K562 (cell line): ENCODE results near the gene PLXNA3. TPM values are rescaled to one million over a fixed set of nuclear protein-coding genes. Genes with fewer than 3 reads are reported as not detected.

ENCODE experiments used
- CHD7 ChIP-seq: fragments of 200-600 bp; sonication (generic); IDR thresholded peaks from one replicate; pipeline ENCODE4 v1.6.1; 2012; ENCODE audit warnings: mild to moderate bottlenecking, low read depth, low read length, inconsistent platforms
- FIP1L1 ChIP-seq: fragments of 200-400 bp; formaldehyde crosslinking; IDR thresholded peaks from 2 replicates; pipeline ENCODE4 v1.6.1; 2018; ENCODE audit warnings: mild to moderate bottlenecking, low read depth, low read length; ENCODE audit not compliant: poor library complexity, severe bottlenecking
- GATAD2B ChIP-seq: fragments of 450-650 bp; IDR thresholded peaks from 2 replicates; pipeline ENCODE4 v1.6.1; 2017; ENCODE audit warnings: mild to moderate bottlenecking, borderline replicate concordance
- HDGF ChIP-seq: fragments of 450-650 bp; IDR thresholded peaks from 2 replicates; pipeline ENCODE4 v1.6.1; 2016
- HLTF ChIP-seq: fragments of 450-650 bp; IDR thresholded peaks from 2 replicates; pipeline ENCODE4 v1.6.1; 2016
- RAD21 ChIP-seq, 2 experiments: fragments of 250-450 bp in 1 of 2; fragments of 450-650 bp in 1 of 2; sonication (Bioruptor Pico) in 1 of 2; formaldehyde crosslinking in 1 of 2; IDR thresholded peaks in 1 of 2; conservative IDR thresholded peaks in 1 of 2; 2 replicates each; pipeline versions ENCODE4 v1.4.0 to v1.8.0; 2020 to 2022; ENCODE audit warnings: mild to moderate bottlenecking in 2 of 2, moderate library complexity in 1 of 2
- RFX7 ChIP-seq: fragments of 250-450 bp; sonication (Bioruptor Pico); IDR thresholded peaks from 2 replicates; pipeline ENCODE4 v1.5.1; 2021; ENCODE audit warnings: mild to moderate bottlenecking
- XRCC3 ChIP-seq: fragments of 450-650 bp; IDR thresholded peaks from 2 replicates; pipeline ENCODE4 v1.6.1; 2017; ENCODE audit warnings: mild to moderate bottlenecking, moderate library complexity
- ZNF24 ChIP-seq: fragments of 450-650 bp; IDR thresholded peaks from 2 replicates; pipeline ENCODE4 v1.6.1; 2016
- ZNF282 ChIP-seq: sonication (generic); formaldehyde crosslinking; IDR thresholded peaks from 2 replicates; pipeline ENCODE4 v1.8.1; 2023; ENCODE audit warnings: missing genetic modification reagents
- ZNF408 ChIP-seq: fragments of 250-450 bp; sonication (Bioruptor Pico); IDR thresholded peaks from 2 replicates; pipeline ENCODE4 v1.4.0; 2020; ENCODE audit warnings: low read depth, mild to moderate bottlenecking, moderate library complexity
- ZNF511 ChIP-seq: sonication (generic); formaldehyde crosslinking; IDR thresholded peaks from 2 replicates; pipeline ENCODE4 v1.8.0; 2022; ENCODE audit warnings: mild to moderate bottlenecking, missing genetic modification reagents
- polyA plus RNA-seq, 8 experiments: library from polyadenylated mRNA; depleted of rRNA in 4 of 8; stranded (reverse) in 5 of 8; unstranded in 3 of 8; fragments of >200 nt; fragmentation: Nextera tagmentation in 2 of 8; fragmentation: Illumina TruSeq in 1 of 8; extraction: Ambion mirVana in 2 of 8; extraction: Trizol in 1 of 8; gene quantifications; 2 replicates each; pipeline versions ENCODE4 v1.2.1 to v1.2.3, GENCODE V29; 2011 to 2014; ENCODE audit warnings: inconsistent platforms in 1 of 8, missing spikeins in 1 of 8
- total RNA-seq, 7 experiments: library from RNA; depleted of rRNA in 6 of 7; stranded (reverse); fragments of >200 nt in 6 of 7; fragmentation: Illumina TruSeq in 2 of 7; extraction: Trizol in 2 of 7; gene quantifications; 2 replicates each; pipeline versions ENCODE4 v1.2.1 to v1.2.3, GENCODE V29; 2011 to 2021; ENCODE audit warnings: low replicate concordance in 1 of 7

Gene PLXNA3
- total and polyA plus RNA-seq, 9 of the 15 experiments (the other 6 are each of a cell fraction or from before 2014, with no cell fraction given), result 0.32 to 47.8 (median 7.5) TPM

- TF ChIP-seq CHD7 (no peak), GATAD2B (no peak; the same call in 1 of the 2 replicates), ZNF511 (CRISPR knock-in tag) (no peak), ZNF282 (CRISPR knock-in tag) (no peak), HLTF (no peak), XRCC3 (no peak), RAD21 (CRISPR knock-in tag; conservative IDR thresholded peaks at IDR 0.05 in 1 of 2, IDR thresholded peaks at IDR 0.05 in 1 of 2) (no peak), HDGF (no peak), ZNF408 (no peak), RFX7 (CRISPR knock-in tag) (no peak), FIP1L1 (peak; percentile 35), ZNF24 (no peak)
Measured at GRCh38 chrX:154436983-154437752, 20.9 kb upstream of the PLXNA3 start, which contains the start of gene GDI1 (continued).
